ENCODE data around the gene SLC39A7.
A peak's percentile ranks its signal among the peaks of the same experiment; 100 is the strongest.

The SLC39A7 gene, protein sequence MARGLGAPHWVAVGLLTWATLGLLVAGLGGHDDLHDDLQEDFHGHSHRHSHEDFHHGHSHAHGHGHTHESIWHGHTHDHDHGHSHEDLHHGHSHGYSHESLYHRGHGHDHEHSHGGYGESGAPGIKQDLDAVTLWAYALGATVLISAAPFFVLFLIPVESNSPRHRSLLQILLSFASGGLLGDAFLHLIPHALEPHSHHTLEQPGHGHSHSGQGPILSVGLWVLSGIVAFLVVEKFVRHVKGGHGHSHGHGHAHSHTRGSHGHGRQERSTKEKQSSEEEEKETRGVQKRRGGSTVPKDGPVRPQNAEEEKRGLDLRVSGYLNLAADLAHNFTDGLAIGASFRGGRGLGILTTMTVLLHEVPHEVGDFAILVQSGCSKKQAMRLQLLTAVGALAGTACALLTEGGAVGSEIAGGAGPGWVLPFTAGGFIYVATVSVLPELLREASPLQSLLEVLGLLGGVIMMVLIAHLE

GRCh38 chr6:33200219-33201146 lies at the start of gene SLC39A7, which contains the start of gene RXRB:
SLC39A7 (plus strand) TSS chr6:33200867; CDS start chr6:33201246, 379 bp downstream.
RXRB (minus strand) TSS chr6:33200665; CDS start chr6:33200476, 189 bp downstream.
- peak; percentile 97 to 99 for DNase-seq (ENCODE audit: low read depth in 2 of 2)

- DNase-seq (ENCODE audit: low read depth in 2 of 2): no peak
Measured at GRCh38 chr6:33151050-33151449, 49.6 kb upstream of the SLC39A7 start.

DNA sequence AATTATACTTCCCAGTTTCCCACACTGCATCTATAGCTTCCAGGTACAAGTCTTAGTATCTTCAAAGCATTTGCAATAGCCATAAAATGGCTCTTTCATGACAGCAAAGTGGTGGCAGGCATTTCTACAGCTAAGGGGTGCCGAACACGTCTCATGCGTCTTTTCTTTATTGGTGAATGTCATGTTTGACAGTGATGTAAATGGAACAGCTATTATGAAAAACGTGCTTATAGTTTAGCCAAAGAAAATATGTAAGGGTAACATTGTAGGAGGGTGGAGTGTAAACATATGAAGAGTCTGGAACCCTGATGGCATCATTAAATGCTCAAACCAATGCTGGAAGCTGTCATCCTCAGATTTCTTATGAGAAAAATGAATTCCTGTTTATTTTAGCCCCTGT lies 46.3 kb upstream of the SLC39A7 start:
- no peak for DNase-seq (ENCODE audit: low read depth in 2 of 2)

GRCh38 chr6:33156561-33156960 lies 44.1 kb upstream of the SLC39A7 start:
- no peak for DNase-seq (ENCODE audit: low read depth in 2 of 2)

DNA sequence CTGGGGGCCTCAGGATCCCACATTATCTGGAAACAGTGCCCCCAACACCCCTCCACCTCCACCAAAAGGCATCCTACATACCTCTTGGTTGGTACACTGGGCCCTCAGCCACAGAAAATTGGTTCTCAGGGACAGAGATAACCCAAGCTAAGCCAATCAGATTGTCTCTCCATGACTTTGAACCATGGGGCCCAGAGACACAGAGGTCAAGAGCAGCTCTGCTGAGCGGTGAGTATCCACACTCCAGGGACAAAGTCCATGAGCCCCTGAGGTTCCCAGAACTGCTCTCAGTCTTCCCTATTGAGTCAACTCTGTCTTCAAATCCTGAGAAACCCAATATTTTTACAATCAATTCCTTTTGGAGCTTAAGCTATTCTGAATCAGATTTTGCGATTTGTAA lies 43.7 kb upstream of the SLC39A7 start:
- DNase-seq (ENCODE audit: low read depth in 2 of 2): no peak

- no peak for DNase-seq (ENCODE audit: low read depth in 2 of 2)
Measured at GRCh38 chr6:33160096-33160495, 40.6 kb upstream of the SLC39A7 start.

- DNase-seq (ENCODE audit: low read depth in 2 of 2): no peak
Measured at GRCh38 chr6:33160728-33161344, 39.8 kb upstream of the SLC39A7 start.

GRCh38 chr6:33161354-33162331 lies 39.0 kb upstream of the SLC39A7 start:
- DNase-seq (ENCODE audit: low read depth in 2 of 2): peak; percentile 78 to 81

DNA sequence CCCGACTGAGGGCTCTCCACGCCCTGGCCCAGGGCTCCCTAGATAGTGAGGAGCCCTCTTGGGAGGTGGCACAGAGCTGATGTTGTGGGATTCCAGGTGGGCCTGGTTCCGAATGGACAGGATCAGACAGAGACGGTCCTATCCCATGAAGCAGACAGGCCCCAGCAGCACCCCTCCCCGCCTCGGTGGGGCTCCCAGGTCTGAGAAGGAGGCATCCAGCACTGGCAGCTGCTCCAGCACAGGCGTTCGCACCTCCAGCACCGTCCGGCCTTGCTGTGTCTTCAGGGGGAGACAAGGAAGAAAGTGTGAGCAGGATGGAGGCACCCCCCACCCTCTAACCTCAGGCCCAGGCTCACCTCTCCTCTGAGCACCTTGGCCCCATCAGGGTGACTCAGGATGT lies 37.1 kb upstream of the SLC39A7 start:
- DNase-seq (ENCODE audit: low read depth in 2 of 2): no peak

GRCh38 chr6:33164176-33164575 lies 36.5 kb upstream of the SLC39A7 start:
- no peak for DNase-seq (ENCODE audit: low read depth in 2 of 2)

DNA sequence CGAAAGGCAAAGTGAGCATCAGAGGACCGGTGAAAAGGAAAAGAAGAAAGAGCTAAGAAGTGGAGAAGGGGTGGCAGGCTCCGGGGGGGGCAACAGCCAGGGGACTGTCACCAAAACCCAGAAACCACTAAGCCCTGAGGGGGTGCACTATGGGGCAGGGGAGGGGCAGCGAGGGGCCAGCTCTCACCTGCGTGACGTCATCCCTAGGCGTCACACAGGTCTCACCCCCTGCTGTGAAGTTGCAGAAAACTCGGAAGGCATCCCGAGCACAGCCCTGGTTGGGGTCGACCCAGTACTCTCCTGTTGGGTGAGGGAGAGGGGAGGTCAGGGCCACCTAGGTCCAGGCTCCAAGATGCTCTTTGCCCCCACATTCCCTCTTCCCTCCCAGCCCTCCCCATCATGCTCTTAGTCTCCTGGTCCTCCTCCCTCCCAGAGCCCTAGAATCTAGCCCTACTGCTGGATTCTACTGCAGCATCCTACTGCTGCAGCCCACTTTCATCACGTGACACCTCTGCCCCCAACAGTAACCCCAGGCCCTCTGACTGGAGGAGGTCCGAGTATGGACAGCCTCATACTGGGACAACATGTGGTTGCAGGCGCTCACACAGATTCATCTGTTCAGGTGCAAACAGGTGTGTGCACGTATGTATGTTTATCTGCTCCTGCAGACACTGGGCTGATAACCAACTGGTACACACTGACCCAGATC lies 35.8 kb upstream of the SLC39A7 start:
- DNase-seq (ENCODE audit: low read depth in 2 of 2): no peak

DNA sequence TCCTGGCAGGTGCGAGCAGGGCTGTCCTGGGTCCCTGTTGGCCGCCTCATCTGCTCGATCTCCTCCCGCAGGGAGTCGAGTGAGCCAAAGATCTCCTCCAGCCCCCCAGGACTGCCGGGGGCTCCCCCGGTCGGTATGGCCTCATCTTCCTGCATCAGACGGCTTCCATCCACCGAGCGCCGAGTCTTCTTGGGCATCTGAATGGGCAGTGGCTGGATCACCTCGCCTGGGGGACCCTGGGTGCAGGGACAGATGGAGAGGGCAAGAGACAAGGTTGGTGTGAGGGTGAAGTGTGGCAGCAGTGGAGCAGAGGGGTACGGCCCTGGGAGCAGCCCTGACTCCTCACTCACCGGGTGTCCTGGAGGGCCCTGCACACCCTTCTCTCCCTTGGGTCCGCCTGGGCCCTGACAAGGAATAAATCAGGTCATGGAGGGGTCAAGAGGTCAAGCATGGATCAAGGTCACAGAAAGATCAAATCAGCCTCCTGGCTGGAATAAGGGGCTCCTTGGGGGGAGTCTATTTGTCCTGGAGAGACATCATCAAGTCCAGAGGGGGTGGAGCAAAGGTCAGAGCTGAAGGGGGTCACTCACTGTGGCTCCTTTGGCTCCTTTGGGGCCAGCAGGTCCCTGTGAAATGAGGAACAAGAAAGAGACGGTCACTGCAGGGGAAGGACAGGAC lies 34.9 kb upstream of the SLC39A7 start:
- DNase-seq (ENCODE audit: low read depth in 2 of 2): no peak

- DNase-seq (ENCODE audit: low read depth in 2 of 2): no peak
Measured at GRCh38 chr6:33166363-33166762, 34.3 kb upstream of the SLC39A7 start.

GRCh38 chr6:33166811-33167210 lies 33.9 kb upstream of the SLC39A7 start:
- no peak for DNase-seq (ENCODE audit: low read depth in 2 of 2)

- DNase-seq (ENCODE audit: low read depth in 2 of 2): no peak
Measured at GRCh38 chr6:33167374-33168283, 33.0 kb upstream of the SLC39A7 start.

DNA sequence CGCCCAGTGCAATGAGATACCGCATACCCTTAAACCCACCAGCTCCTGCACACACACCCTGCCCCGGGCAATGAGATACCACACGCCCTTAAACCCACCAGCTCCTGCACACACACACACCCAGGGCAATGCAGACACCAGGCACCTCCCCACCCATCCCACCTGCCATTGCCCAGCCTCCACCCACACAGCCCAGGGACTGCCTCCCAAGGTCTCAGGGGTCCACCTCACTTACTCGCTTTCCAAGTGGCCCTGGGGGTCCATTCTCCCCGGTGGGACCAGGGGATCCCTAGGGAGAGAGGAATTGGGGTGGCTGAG lies 32.4 kb upstream of the SLC39A7 start:
- DNase-seq (ENCODE audit: low read depth in 2 of 2): no peak

DNA sequence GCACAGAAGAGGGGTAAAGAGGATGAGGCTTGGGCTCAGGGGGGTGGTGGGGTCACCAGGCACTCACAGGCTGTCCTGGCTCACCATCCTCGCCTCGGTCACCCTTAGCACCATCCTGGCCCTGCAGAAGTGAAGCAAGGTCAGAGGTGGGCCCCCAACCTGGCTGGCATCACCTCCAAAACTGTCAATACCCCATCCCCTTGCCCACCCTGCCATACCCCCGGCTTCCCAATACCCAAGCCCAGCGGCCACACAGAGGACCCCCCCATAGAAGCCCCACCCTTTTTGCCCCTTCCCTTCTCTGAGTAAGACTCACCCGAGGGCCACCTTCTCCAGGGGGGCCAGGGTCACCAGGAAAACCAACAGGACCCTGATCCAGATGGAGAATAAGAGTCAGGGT lies 32.0 kb upstream of the SLC39A7 start:
- DNase-seq (ENCODE audit: low read depth in 2 of 2): no peak

GRCh38 chr6:33169291-33170175 lies 31.1 kb upstream of the SLC39A7 start:
- no peak for DNase-seq (ENCODE audit: low read depth in 2 of 2)
